Loucy (cell line): ENCODE data around the gene FGFRL1.

ENCODE experiments used
- H2AFZ ChIP-seq: fragments of 200-600 bp; sonication (generic); 2 replicates; pipeline ENCODE4 v1.6.0; 2016; ENCODE audit warnings: antibody characterized with exemption, mild to moderate bottlenecking, low read length, moderate library complexity
- H3F3A ChIP-seq: fragments of 200-600 bp; 2 replicates; pipeline ENCODE4 v1.6.0; 2016; ENCODE audit warnings: antibody characterized with exemption, low read depth, mild to moderate bottlenecking
- H3K27me3 ChIP-seq: fragments of 200-600 bp; sonication (generic); 2 replicates; pipeline ENCODE4 v1.6.1; 2014; ENCODE audit warnings: low read length, mild to moderate bottlenecking; ENCODE audit not compliant: insufficient read depth, poor library complexity, severe bottlenecking
- H3K36me3 ChIP-seq: fragments of 200-600 bp; sonication (generic); 2 replicates; pipeline ENCODE4 v1.6.1; 2016; ENCODE audit warnings: low read length; ENCODE audit not compliant: insufficient read depth
- H3K4me1 ChIP-seq: fragments of 200-600 bp; sonication (generic); 2 replicates; pipeline ENCODE4 v1.5.1; 2014; ENCODE audit warnings: low read length, mild to moderate bottlenecking; ENCODE audit not compliant: insufficient read depth, poor library complexity, severe bottlenecking
- H3K4me2 ChIP-seq: fragments of 200-600 bp; sonication (generic); 2 replicates; pipeline ENCODE4 v1.6.0; 2014; ENCODE audit warnings: antibody characterized with exemption, low read length, low read depth, mild to moderate bottlenecking; ENCODE audit not compliant: poor library complexity, severe bottlenecking
- H3K4me3 ChIP-seq: fragments of 200-600 bp; sonication (generic); 2 replicates; pipeline ENCODE4 v1.5.1; 2014; ENCODE audit warnings: low read length, mild to moderate bottlenecking, mixed read lengths; ENCODE audit not compliant: poor library complexity, severe bottlenecking
- H3K79me2 ChIP-seq: fragments of 200-600 bp; sonication (generic); 2 replicates; pipeline ENCODE4 v1.6.1; 2014; ENCODE audit warnings: low read length; ENCODE audit not compliant: insufficient read depth
- H3K9ac ChIP-seq: fragments of 200-600 bp; sonication (generic); 2 replicates; pipeline ENCODE4 v1.6.0; 2014; ENCODE audit warnings: mild to moderate bottlenecking, low read depth, low read length, moderate library complexity; ENCODE audit not compliant: poor library complexity, severe bottlenecking
- H3K9me2 ChIP-seq: fragments of 200-600 bp; sonication (generic); replicated peaks from 2 replicates; pipeline ENCODE4 v1.6.1; 2016; ENCODE audit warnings: low read depth, low read length, mixed read lengths
- H3K9me3 ChIP-seq: fragments of 200-600 bp; sonication (generic); 2 replicates; pipeline ENCODE4 v1.6.1; 2014; ENCODE audit warnings: mild to moderate bottlenecking, antibody characterized with exemption, low read length, low read depth; ENCODE audit not compliant: insufficient read depth
- H4K20me1 ChIP-seq: fragments of 200-600 bp; sonication (generic); 2 replicates; pipeline ENCODE4 v1.6.0; 2014; ENCODE audit warnings: antibody characterized with exemption, low read length, mild to moderate bottlenecking; ENCODE audit not compliant: insufficient read depth, poor library complexity, severe bottlenecking
- CTCF ChIP-seq: fragments of 200-600 bp; sonication (generic); conservative IDR thresholded peaks from 2 replicates; pipeline ENCODE4 v1.5.1; 2014; ENCODE audit warnings: mild to moderate bottlenecking, antibody characterized with exemption, low read length
- EZH2phosphoT487 ChIP-seq: fragments of 200-600 bp; IDR thresholded peaks from 2 replicates; pipeline ENCODE4 v1.6.1; 2018; ENCODE audit warnings: antibody characterized with exemption, mild to moderate bottlenecking, moderate library complexity, borderline replicate concordance

FGFRL1 gene

GRCh38 chr4:1030559-1030958 lies 19.1 kb downstream of the FGFRL1 start:
- Histone ChIP-seq H3K36me3 (peaks cover 6% of the 10 kb centered on the region; the same call in 1 of the 2 replicates), H3K4me3 (no peak overlapping the region), H3F3A (no peaks in the 10 kb centered on the region), H3K27me3 (no peaks in the 10 kb centered on the region), H3K4me2 (no peak overlapping the region), H3K79me2 (no peaks in the 10 kb centered on the region), H2AFZ (no peak overlapping the region), H3K9me2 (no peaks in the 10 kb centered on the region), H4K20me1 (no peaks in the 10 kb centered on the region), H3K9ac (no peak overlapping the region), H3K9me3 (no peaks in the 10 kb centered on the region), H3K4me1 (no peaks in the 10 kb centered on the region)
- no peak for TF ChIP-seq EZH2phosphoT487
- TF ChIP-seq CTCF = no peak

GRCh38 chr4:1031346-1031745 lies 19.9 kb downstream of the FGFRL1 start:
- H3K9me3 ChIP-seq = no peaks in the 10 kb centered on the region
- no peaks in the 10 kb centered on the region for H3K27me3 ChIP-seq
- no peaks in the 10 kb centered on the region for H3K79me2 ChIP-seq
- H3K9me2 ChIP-seq = no peaks in the 10 kb centered on the region
- no peak overlapping the region for H3K4me2 ChIP-seq
- no peaks in the 10 kb centered on the region for H3K36me3 ChIP-seq
- no peak for TF ChIP-seq CTCF
- TF ChIP-seq EZH2phosphoT487 = no peak
- no peak overlapping the region for H3K9ac ChIP-seq
- H2AFZ ChIP-seq = no peak overlapping the region
- no peaks in the 10 kb centered on the region for H4K20me1 ChIP-seq
- no peaks in the 10 kb centered on the region for H3F3A ChIP-seq
- no peak overlapping the region for H3K4me3 ChIP-seq
- H3K4me1 ChIP-seq = no peaks in the 10 kb centered on the region

- Histone ChIP-seq H4K20me1 (no peaks in the 10 kb centered on the region), H3K79me2 (no peaks in the 10 kb centered on the region), H3K4me3 (no peak overlapping the region), H3K4me1 (no peaks in the 10 kb centered on the region), H3K27me3 (no peaks in the 10 kb centered on the region), H3K9ac (no peak overlapping the region), H3K36me3 (no peaks in the 10 kb centered on the region), H3K9me2 (no peaks in the 10 kb centered on the region), H2AFZ (no peak overlapping the region), H3K4me2 (no peak overlapping the region), H3F3A (no peaks in the 10 kb centered on the region), H3K9me3 (no peaks in the 10 kb centered on the region)
- TF ChIP-seq EZH2phosphoT487 = no peak
- no peak for TF ChIP-seq CTCF
Observed at GRCh38 chr4:1031956-1032795, 20.8 kb downstream of the FGFRL1 start.
